Right lobe of liver (tissue), 4 donors: Measurements from ENCODE around the gene GSTA2.

ENCODE experiments used
- POLR2A ChIP-seq: fragments of 450-650 bp; IDR thresholded peaks from one replicate; pipeline ENCODE4 v1.6.1; 2017; ENCODE audit warnings: antibody characterized with exemption, mild to moderate bottlenecking
- TF ChIP-seq, protein P1 (sequence below), 4 donors: fragments of 200-600 bp in 3 of 4; fragments of 450-650 bp in 1 of 4; IDR thresholded peaks; one replicate each; pipeline versions ENCODE4 v1.5.1 to v1.8.0; 2016 to 2022; ENCODE audit warnings: antibody characterized with exemption in 4 of 4, mild to moderate bottlenecking in 2 of 4
- donor health status: DM: no; HTN: no; CAD: no.
- donor health status: DM: no; HTN: no; CAD: no.
- donor health status: DM: no; HTN: yes; CAD: no.

DNA sequence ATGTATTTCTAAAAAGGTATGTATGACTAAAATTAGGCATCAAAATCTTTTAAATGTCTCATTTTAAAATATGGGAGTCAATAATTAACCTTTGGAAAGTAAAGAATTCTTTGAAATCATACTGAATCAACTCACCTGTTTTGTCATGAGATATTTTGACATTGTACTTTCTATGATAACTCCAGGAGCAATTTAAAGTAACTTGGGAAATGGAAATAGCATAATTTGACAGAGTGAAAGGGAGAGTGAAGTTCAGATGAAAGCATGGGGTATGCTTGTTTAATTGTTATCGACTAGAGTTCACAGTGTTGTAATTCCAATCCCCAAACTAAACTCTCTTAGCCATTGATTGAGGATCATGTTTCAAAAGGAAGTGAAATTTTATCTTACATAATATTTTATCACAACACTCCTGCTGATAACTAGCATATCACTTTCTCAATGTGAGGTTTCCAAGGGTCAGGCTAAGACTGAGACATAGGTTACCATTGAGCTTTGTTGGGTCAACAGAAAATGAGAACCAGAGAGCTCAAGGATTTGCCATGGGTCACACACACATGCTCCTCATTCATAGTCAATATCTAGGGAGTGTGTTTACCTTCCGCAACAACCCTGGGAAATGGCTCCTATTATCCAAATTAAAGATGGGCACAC is 38.0 kb upstream of the GSTA2 start:
- TF ChIP-seq, protein P1, sequence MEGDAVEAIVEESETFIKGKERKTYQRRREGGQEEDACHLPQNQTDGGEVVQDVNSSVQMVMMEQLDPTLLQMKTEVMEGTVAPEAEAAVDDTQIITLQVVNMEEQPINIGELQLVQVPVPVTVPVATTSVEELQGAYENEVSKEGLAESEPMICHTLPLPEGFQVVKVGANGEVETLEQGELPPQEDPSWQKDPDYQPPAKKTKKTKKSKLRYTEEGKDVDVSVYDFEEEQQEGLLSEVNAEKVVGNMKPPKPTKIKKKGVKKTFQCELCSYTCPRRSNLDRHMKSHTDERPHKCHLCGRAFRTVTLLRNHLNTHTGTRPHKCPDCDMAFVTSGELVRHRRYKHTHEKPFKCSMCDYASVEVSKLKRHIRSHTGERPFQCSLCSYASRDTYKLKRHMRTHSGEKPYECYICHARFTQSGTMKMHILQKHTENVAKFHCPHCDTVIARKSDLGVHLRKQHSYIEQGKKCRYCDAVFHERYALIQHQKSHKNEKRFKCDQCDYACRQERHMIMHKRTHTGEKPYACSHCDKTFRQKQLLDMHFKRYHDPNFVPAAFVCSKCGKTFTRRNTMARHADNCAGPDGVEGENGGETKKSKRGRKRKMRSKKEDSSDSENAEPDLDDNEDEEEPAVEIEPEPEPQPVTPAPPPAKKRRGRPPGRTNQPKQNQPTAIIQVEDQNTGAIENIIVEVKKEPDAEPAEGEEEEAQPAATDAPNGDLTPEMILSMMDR (IDR thresholded peaks at IDR 0.05) = no peak
- no peak for TF ChIP-seq POLR2A
